ENCODE measurements around the gene RTEL1. TPM values are rescaled to one million over a fixed set of nuclear protein-coding genes. Genes with fewer than 3 reads are reported as not detected.

RTEL1 gene
- total RNA-seq, 1 experiment from 2014 or later = 33.4 TPM

DNA sequence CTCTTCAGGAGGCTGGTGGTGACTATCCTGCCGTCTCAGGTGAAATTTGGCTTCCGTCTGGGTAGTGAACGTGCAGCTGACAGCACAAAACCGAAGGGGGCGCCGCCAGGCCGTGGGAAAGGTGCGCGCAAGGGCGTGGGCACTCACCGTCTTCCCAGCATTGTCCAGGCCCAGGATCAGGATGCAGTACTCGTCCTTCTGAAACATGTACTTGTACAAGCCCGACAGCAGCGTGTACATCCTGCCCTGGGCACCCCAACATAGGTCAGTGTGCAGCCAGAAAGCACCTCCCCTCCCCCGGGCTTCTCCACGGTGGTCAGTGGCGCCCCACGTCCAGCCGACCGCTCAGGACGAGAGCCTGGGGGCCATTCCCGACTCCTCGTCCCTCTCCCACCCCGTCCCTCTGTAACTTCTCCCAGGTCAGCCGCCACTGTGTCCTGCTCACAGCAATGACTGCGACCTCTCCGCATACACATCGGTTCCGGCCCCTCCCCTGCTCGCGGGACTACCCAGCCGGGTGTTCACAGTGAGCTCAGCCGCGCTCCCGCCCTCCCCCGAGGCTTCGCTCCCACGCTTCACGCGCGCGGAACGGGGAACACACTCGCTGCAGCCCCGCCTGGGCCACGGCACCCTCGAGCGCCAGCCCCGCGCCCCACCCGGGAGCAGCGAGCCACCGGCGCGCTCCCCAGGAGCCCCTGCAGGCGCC is 48.9 kb downstream of the RTEL1 start:
- H3K18ac ChIP-seq (ENCODE audit: insufficient read length, low read depth, low read length) = no peak overlapping the region
- no peak overlapping the region for H3K4ac ChIP-seq (ENCODE audit: low read depth, low read length)
- peaks cover 11% of the 10 kb centered on the region; the same call in 1 of the 2 replicates for H3K79me2 ChIP-seq (ENCODE audit: insufficient read depth, low read length)
- Mint-ChIP-seq H3K4me3 (peak overlapping the region; percentile 89 to 91), H3K27ac (peak overlapping the region; percentile 63 to 81 (median 64); a peak in 4 of 7 replicates), H3K27me3 (ENCODE audit: low read depth) (no peaks in the 10 kb centered on the region), H3K4me1 (peaks cover 8 to 16% of the 10 kb centered on the region in 2 experiments), H3K36me3 (ENCODE audit: insufficient read depth in 1 of 3, low read depth in 3 of 3) (peaks cover 42 to 57% (median 56%) of the 10 kb centered on the region in 3 experiments), H3K9me3 (no peaks in the 10 kb centered on the region)
- no peak overlapping the region; the same call in 1 of the 2 replicates for H3K14ac ChIP-seq (ENCODE audit: insufficient read depth, low read length)
- no peak overlapping the region for H4K8ac ChIP-seq (replicated peaks; ENCODE audit: insufficient read length, low read depth, low read length)
- peak overlapping the region; percentile 86 for H3K4me2 ChIP-seq (ENCODE audit: insufficient read depth, insufficient read length, low read length)
- H2BK20ac ChIP-seq (ENCODE audit: low read depth, low read length, poor library complexity, severe bottlenecking) = no peak overlapping the region
- peak; percentile 48 for DNase-seq
- H3K79me1 ChIP-seq (ENCODE audit: insufficient read depth, low read depth, low read length, poor library complexity, severe bottlenecking) = peaks cover 4% of the 10 kb centered on the region
- no peaks in the 10 kb centered on the region for H3K4me1 ChIP-seq (ENCODE audit: insufficient read depth, low read length)
- H3K23ac ChIP-seq (ENCODE audit: insufficient read length, low read depth, low read length) = no peak overlapping the region
- H2AFZ ChIP-seq (ENCODE audit: low read length) = no peak overlapping the region
- H3K27ac ChIP-seq (ENCODE audit: insufficient read length, low read depth, low read length) = no peak overlapping the region
- H3T11ph ChIP-seq (ENCODE audit: low read length) = no peak overlapping the region
- no peak overlapping the region for H3K56ac ChIP-seq (ENCODE audit: insufficient read length, low read depth, low read length)
- no peak overlapping the region for H4K5ac ChIP-seq (ENCODE audit: insufficient read length, low read depth, low read length)
- no peak overlapping the region for H2AK5ac ChIP-seq (ENCODE audit: insufficient read length, low read length)
- no peaks in the 10 kb centered on the region for H3K27me3 ChIP-seq (ENCODE audit: insufficient read depth, low read length)
- no peaks in the 10 kb centered on the region for H4K20me1 ChIP-seq (ENCODE audit: control insufficient read depth, insufficient read depth, insufficient read length)
- H2BK12ac ChIP-seq (ENCODE audit: insufficient read length, low read depth, low read length) = no peak overlapping the region
- no peak overlapping the region for H2BK120ac ChIP-seq (ENCODE audit: low read depth, low read length, poor library complexity, severe bottlenecking)
- peak overlapping the region; percentile 34 for H3K9ac ChIP-seq (ENCODE audit: extremely low read depth, insufficient read length, low read length)
- TF ChIP-seq CTCF (conservative IDR thresholded peaks at IDR 0.05) = peak; percentile 58
- no peak overlapping the region for H4K91ac ChIP-seq (ENCODE audit: insufficient read length, low read depth, low read length)
- H3K23me2 ChIP-seq (ENCODE audit: insufficient read length, low read depth, low read length, poor library complexity, severe bottlenecking) = peaks cover 12% of the 10 kb centered on the region
- no peaks in the 10 kb centered on the region for H3K9me3 ChIP-seq (ENCODE audit: control insufficient read depth, low read depth, low read length)
- no peak overlapping the region for H2BK5ac ChIP-seq (ENCODE audit: insufficient read length, low read length)
- no peak overlapping the region for H2BK15ac ChIP-seq (ENCODE audit: low read depth, low read length)
- WGBS (ENCODE audit: extremely low coverage, insufficient read length, low lambda C conversion rate) = no CpG with 5 or more reads among the region's 56 CpGs
